Stimulated activated CD4-positive, alpha-beta T cell treated with anti-CD3 and anti-CD28 coated beads, Interleukin-2, amount 100 ng/mL, for 48 hours (primary cell): Measurements from ENCODE around the gene BAIAP2L1.

Experiments used
- DNase-seq, 2 donors: peaks; one replicate each; pipeline ENCODE4 v3.0.0-alpha.2; 2020

Gene BAIAP2L1

GRCh38 chr7:98289333-98289875, 111.5 kb downstream of the BAIAP2L1 start:
- DNase-seq: no peak

- DNase-seq: no peak
Measured at GRCh38 chr7:98288064-98288823, 112.6 kb downstream of the BAIAP2L1 start.

- no peak for DNase-seq
Measured at GRCh38 chr7:98287486-98287959, 113.4 kb downstream of the BAIAP2L1 start.

- no peak for DNase-seq
Measured at GRCh38 chr7:98286701-98287485, 114.0 kb downstream of the BAIAP2L1 start.

GRCh38 chr7:98286093-98286539, 114.8 kb downstream of the BAIAP2L1 start:
- no peak for DNase-seq

- DNase-seq: no peak
Measured at GRCh38 chr7:98285157-98286092, 115.5 kb downstream of the BAIAP2L1 start.

- no peak for DNase-seq
Measured at GRCh38 chr7:98284335-98285036, 116.4 kb downstream of the BAIAP2L1 start.

GRCh38 chr7:98283887-98284222, 117.0 kb downstream of the BAIAP2L1 start:
- DNase-seq: no peak

GRCh38 chr7:98283127-98283886, 117.6 kb downstream of the BAIAP2L1 start:
- DNase-seq: no peak

GRCh38 chr7:98282703-98283102, 118.2 kb downstream of the BAIAP2L1 start:
- DNase-seq: no peak

GRCh38 chr7:98281757-98282606, 118.9 kb downstream of the BAIAP2L1 start:
- peak; percentile 9 to 33 for DNase-seq

- peak; percentile 88 to 89 for DNase-seq
Measured at GRCh38 chr7:98280791-98281756, 119.8 kb downstream of the BAIAP2L1 start, which contains the start of gene BRI3. TSS of gene BRI3 (plus strand) at chr7:98281686. CDS start at chr7:98281796, 110 bp downstream.

GRCh38 chr7:98280296-98280695, 120.6 kb downstream of the BAIAP2L1 start:
- DNase-seq: no peak

GRCh38 chr7:98278936-98279335, 122.0 kb downstream of the BAIAP2L1 start:
- no peak for DNase-seq

GRCh38 chr7:98278408-98278807, 122.5 kb downstream of the BAIAP2L1 start:
- no peak for DNase-seq

GRCh38 chr7:98276241-98276761, 124.6 kb downstream of the BAIAP2L1 start:
- DNase-seq: no peak

- DNase-seq: no peak
Measured at GRCh38 chr7:98267303-98267702, 133.6 kb downstream of the BAIAP2L1 start.

- no peak for DNase-seq
Measured at GRCh38 chr7:98266840-98267239, 134.1 kb downstream of the BAIAP2L1 start.
